ENCODE results near the gene ATP8A2.
"Not testable (repeated sequence)": the region's sequence is repeated elsewhere in the genome, so short reads cannot be mapped to it uniquely, and the experiment has no call there.

The ATP8A2 gene

DNA sequence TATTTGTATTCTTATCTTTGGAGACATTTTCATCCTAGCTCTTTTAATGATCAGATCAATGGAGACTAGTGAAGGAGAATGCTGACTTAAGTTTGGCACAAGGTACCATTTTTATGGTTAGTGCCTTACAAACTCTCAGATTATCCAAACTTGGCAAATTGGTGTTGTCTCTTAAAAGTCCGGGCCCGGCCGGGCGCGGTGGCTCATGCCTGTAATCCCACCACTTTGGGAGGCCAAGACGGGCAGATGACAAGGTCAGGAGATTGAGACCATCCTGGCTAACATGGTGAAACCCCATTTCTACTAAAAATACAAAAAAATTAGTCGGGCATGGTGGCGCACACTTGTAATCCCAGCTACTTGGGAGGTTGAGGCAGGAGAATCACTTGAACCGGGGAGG lies 177.2 kb downstream of the ATP8A2 start:
- not testable (repeated sequence) for DNase-seq (ENCODE audit: low read depth)

DNA sequence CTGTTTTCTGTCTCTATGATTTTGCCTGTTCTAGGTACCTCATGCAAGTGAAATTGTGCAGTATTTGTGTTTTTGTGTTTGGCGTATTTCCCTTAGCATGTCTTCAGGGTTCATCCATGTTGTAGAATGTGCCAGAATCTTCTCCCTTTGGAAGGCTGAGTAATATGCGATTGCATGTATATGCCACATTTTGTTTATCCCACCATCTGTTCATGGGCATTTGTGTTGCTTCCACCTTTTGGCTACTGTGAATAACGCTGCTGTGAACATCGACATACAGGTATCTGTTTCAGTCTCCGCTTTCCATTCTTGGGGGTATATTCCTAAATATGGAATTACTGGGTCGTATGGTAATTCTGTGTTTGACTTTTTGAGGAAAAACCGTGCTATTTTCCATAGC lies 190.0 kb downstream of the ATP8A2 start:
- DNase-seq (ENCODE audit: low read depth): no peak

DNA sequence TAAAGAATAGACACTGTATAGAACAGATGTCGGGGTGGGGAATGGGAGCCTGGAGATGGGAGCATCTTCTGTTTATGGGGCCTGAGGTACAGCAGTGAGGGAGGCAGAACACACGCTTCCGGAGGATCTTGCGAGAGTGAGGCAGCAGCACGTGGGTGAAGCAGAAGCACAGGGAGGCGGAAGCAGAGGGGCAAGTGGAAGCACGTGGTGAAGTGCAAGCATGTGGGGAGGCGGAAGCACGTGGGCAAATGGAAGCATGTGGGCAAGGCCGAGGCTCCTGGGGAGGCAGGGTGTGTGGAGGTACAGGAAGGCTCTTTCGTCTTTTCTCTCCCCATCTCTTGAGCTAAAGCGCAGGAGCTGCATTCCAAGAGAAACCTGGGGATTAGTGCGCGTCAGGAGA lies 198.4 kb downstream of the ATP8A2 start:
- DNase-seq (ENCODE audit: low read depth): no peak

DNA sequence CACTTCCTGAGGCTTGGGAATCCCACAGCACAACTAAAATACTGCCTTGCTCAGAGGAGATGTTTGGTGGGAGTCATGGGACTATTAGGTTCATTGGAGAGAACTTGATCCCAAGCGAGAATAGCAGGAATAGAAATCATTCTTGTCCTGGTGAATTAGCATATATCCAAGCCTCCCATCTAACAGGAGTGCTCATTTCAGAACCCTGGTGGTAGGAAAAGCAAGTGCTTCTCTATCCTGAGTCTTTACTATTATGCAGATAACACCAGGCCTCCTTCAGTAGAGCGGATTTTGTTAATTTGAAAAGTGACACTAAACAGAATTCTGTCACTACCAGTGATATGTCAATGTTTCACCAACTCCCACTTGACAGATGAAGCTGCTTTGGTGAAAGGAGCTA lies 199.5 kb downstream of the ATP8A2 start:
- no peak for DNase-seq (ENCODE audit: low read depth)

DNA sequence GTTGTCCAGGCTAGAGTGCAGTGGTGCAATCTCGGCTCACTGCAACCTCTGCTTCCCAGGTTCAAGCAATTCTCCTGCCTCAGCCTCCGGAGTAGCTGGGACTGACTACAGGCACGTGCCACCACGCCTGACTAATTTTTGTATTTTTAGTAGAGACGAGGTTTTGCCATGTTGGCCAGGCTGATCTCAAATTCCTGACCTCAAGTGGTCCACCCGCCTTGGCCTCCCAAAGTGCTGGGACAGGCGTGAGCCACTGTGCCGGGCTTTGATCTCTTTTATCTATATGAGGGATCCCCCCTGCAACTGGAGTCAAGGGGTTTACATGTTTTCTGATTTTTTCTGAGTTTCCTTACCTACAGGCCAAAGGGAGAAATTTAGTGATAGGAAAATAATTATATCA lies 200.4 kb downstream of the ATP8A2 start:
- not testable (repeated sequence) for DNase-seq (ENCODE audit: low read depth)

DNA sequence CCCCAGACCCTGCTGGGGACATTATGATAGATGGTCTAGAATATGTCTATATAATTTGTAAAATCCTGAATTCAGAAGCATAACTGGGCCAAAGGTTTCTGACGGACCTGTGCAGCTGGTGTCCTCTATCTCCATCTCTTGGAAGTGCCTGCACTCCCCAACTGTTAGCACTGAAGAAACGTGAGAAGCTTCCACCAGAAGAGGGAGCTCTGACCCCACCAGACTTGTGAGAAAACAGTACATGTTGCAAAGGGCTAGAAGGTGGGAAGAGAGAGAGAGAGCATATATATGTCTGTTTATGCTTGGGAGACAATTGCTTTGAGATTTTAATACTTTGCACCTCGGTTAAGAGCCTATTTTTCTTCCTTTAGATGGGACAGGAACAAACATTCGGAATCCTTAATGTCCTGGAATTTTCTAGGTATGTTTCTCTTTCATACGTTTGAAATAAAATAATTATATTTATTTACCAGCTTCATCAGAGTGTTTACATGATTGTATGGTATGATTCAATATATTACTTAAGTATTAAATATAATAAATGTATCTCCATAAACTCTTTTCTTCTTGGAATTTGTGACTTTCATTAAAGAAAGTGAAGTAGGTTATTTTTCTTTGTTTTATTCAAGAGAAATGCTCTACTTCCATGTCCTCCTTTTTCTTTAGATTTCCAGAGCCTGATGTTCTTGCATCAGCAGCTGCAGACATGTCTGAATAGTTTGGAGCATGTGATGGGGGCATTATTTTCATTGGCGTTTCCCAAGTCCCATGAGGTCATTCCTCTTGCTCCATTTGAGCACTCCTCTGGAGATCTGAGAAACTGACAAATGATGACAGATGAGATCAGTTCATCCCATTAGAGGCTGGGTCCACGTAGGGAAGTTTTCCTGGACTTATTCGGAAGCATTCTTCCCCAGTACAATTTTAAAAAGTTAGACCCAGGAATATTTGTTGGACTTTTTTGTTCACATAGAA lies 202.9 kb downstream of the ATP8A2 start:
- peak; percentile 66 for DNase-seq (ENCODE audit: low read depth)

DNA sequence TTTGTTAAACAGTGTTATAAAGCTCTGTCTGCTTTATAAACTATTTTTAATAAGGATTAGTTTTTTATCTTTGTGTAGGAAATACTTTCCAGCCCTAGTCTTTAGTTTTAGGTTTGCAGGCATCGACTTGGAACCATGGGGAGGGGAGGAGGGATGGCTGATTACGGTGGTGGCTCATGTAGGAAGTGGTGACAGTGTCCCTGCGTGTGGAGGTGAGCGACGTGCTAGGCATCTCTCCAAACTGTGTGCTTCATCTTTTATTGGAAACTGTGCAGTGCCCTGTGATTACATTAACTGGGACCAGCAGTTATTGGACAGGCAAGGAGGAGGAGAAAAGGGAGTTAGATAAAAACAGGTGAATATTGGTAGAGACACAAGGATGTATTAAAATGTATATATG lies 203.8 kb downstream of the ATP8A2 start:
- no peak for DNase-seq (ENCODE audit: low read depth)

DNA sequence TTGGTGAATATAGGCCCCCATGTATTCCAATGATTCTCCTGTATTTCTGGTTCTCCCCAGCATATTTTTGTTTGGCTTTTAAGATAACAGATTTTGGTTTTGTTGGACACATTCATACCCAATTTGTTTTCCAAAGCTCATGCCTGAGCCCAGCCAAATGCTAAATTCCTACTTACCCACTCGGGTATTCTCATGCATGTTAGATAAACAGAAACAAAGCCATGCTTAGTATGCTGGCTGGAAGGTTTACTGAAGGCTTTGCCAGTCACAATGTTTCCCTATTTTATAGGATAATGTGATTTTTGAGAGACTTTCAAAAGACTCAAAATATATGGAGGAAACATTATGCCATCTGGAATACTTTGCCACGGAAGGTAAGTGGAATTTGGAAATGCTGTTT lies 206.8 kb downstream of the ATP8A2 start:
- no peak for DNase-seq (ENCODE audit: low read depth)

DNA sequence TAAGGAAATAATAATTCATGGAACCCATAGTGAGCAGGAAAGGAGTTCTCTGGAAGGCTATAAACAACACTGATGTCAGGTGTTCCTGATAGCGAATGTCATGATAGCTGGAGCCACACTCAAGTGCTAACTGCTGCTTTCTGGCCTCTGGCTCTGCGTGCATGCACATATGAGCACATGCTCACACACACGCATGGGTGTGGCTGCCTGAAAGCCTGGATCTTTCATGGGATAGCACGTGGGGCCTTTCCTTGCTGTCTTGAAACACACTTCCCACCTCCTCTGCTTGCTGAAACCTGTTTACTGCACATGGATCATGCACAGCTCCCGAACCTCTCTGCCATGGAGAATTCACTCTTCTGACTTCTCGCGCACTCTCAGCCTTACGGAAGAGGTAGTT lies 207.4 kb downstream of the ATP8A2 start:
- DNase-seq (ENCODE audit: low read depth): no peak

DNA sequence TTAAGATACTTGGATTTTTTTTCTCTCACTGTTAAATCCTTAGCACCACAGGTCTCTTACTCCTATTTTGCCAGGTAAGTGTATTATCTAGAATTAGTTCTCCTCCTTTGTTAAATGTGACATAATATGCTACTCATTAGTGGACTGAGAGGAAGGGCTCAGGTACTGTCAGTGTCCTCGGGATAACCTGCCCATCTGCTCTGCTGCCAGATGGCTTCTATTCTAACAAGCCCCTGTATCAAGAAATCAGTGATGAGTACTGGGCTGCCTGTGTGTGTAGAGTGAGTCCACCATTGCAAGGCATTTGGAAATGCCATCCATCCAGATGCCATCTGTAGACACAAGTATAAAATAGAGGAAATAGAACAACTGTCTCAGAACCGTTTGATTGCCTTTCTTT lies 209.6 kb downstream of the ATP8A2 start:
- no peak for DNase-seq (ENCODE audit: low read depth)

DNA sequence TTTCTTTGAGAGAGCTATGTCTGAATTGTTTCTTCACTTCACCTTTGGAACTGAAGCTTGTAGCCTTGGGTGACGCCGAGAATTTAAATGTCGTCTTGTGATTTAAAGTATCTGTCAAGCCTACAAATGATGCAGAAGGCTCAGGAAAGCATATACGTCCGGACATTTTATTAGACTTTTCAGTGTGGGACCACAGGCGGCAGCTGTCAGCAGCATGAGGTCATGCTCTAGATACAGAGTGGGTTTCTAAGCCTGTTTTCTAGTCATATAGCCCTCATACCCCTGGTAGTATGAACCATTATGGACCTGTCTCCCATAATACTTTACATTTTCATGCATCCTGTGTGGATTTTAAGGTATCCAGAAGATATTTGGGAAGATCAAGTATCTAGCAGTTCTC lies 212.3 kb downstream of the ATP8A2 start:
- DNase-seq (ENCODE audit: low read depth): no peak

DNA sequence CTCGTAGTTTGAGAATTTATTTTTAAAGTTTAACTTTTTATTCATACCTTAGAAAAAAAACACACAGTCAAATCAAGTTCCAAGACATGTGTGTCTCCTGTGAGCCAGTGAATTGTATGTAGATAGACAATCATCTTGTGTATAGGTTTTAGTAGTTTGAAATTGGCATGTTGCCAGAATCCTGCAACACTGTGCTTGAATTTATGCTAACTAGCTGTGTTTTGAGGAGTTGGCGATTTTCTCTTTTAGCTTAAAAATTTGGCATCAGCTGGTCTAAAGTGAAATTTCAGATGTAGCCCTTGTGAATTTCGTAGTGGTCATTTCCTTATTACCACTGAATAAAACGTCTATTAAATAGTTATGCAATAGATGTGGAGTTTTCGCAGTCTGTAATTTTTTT lies 213.2 kb downstream of the ATP8A2 start:
- DNase-seq (ENCODE audit: low read depth): no peak

DNA sequence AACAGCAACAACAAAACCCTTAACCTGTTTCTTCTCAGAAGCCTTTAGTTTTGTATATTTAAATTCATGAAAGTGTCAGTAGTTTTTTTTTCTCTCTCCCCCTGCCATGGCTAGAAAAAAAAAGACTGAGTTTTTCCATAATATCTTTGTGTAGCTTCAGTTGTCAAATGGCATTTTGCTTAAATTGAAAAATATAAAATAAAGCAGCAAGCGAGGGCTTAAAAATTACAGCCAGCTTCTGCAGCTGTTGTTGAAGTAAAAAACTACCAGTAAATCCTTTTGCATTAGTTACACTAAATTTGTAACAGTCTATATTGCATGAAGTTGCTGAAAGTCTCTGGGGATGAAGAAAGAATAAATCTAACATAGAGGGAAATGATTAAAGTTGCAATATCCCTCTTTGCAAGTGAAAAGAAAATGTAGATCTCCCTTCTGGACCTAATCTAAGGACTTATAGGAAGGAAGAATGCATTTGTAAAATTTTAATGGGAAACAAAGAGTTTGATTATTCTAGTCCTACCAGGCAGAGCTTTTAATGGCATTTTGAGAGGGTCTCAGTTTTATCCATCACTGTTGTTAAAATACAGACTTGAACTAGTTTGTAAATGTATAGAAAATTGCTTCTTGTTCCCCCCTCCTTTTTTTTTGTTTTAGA lies 215.7 kb downstream of the ATP8A2 start:
- DNase-seq (ENCODE audit: low read depth): no peak

DNA sequence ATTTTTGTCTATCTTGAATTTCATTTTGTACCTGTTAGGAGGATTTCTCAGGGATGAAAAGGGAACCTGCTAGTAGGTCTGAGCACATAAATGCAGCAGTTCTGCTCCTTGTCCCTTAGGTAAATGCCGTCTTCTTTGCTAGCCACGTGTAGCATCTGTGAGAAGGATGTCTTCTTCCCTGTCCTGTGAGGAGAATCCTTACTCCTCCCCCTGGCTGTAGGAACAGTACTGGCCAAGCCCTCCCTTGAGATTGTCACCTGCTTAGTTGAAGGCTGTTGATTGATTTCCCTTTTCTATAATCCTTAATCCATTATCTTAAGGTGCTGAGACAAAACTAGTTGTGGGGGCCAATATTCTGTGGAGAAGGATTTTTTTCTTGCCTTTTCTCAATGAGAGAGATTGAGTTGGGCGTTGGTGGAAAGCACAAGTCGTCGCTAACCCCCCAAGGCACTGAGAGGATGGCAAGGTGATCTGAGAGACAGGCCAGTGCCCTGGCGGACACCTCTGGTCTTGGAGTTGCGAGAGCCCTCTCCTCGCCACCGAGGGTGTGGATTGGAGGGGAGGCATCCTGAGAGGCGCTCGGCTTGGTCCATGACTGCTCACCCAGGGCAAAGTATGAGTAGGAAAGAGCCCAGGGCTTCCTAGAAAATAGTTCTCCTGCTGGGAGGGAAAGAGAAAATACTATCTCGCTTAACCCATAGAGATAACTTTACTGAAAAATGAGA lies 216.7 kb downstream of the ATP8A2 start:
- DNase-seq (ENCODE audit: low read depth): no peak

DNA sequence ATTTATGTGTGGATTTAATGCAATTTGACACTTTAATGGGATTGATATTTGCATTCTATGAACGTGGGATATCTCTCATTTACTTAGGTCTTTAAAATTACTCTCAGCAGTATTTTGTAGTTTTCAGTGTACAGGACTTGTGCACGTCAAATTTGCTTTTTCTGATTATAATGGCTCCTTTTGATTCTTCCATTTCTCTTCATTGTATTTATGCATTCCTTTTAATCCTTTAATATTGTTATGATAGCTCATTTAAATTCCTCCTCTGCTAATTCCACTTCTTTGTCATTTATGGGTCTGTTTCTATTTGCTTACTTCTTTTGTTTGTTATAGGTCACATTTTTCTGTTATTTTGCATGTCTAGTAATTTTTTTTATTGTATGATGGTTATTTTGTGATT lies 226.6 kb downstream of the ATP8A2 start:
- no peak for DNase-seq (ENCODE audit: low read depth)

DNA sequence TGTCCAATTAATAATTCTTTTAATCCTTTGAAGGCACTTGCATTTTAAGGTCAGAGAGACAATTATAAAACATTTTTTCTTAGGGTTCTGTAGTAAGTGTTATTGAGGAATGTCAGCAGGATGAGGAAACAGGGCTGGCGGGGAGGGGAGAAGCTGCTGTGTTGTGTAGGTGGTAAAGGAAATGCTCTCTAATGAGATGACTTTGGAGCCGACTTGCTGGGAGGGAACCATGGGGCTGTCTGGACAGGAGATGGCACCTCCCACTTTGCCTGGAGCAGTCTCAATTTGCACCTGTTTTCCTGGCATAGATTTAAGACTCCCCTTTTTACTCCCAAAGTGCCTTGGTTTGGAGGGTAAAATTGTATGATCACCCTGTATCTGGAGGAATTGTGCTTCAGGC lies 230.4 kb downstream of the ATP8A2 start:
- DNase-seq (ENCODE audit: low read depth): no peak

DNA sequence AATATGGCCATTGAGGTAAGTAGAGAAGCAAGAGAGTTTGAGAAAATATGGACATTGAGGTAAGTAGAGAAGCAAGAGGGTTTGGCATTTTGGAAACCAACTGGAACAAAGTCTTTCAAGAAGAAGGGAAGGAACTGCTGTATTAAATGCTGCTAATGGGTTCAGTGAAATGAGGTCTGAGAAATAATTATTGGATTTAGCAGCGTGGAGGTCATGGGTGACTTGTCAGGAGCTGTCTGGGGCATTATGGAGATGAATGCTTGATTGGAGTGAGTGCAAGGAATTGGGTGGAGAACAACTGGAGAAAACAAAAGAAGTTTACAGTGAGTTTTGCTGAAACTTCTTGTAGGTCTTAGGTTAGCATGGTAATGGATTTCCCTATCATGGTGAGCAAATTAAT lies 232.3 kb downstream of the ATP8A2 start:
- DNase-seq (ENCODE audit: low read depth): no peak

DNA sequence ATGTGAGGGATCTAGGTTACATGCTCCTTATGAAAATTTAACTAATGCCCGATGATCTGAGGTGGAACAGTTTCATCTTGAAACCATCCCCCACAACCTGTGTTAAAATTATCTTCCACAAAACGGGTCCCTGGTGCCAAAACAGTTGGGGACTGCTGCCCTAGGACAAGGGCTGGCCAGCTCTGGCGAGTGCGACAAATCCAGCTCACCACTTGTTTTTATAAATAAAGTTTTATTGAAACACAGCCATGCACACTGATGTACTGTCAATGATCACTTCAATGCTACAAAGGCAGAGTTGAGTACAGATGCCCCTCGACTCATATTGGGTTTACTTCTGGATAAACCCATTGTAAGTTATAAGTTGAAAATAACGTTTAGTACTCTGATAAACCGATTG lies 235.3 kb downstream of the ATP8A2 start:
- no peak for DNase-seq (ENCODE audit: low read depth)

DNA sequence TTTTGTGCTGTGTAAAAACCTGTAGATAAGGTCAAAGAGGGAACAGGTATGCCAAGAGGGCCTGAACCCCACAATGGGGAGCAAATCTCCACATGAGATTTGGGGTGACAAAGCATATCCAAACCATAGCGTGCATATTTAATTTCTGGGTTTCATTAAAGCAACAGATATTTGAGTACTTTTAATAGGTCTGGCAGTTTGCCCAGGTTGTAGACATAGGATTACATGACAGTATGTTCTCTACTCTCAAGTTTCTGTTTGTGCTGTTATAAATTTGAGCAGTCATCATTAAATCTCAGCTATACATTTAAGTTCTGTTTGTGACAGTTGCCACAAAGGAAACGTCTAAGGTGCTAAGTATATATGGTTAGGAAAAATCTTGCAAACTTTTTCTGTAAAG lies 236.4 kb downstream of the ATP8A2 start:
- DNase-seq (ENCODE audit: low read depth): no peak

DNA sequence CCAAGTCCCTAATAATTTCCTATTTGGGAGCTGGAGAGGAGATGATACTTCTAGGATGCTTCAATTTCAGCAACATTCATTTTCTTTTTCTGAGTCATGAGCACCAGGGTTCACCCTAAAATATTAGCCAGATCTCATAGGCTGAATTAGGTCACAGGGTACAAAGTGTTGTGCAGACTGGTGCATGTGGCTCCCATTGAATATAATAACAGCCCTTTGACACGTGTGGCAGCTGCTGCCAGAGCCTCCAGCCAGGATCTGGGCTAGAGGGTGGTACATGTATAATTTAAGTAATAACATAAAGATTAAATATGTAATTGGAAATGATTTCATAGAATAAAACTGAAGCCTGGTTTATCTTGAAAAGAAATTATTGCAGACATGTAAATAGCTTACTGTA lies 244.9 kb downstream of the ATP8A2 start:
- no peak for DNase-seq (ENCODE audit: low read depth)

DNA sequence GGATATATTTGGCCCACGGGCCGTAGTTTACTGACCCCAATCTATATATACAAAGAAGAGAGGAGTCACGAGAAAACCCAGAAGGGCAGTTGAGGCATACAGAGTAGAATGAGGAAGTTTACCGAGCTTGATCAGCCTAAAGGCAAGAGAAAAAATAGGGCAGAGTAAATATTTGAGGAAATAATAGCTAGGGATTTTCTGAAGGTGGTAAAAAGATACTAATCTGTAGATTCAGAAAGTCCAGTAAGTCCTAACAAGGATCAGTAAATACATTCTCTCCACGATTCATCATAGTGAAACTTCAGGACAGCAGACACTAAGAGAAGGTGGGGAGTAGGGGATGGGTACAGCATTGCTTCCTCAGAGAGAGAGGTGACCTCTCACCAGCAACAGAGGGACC lies 248.1 kb downstream of the ATP8A2 start:
- no peak for DNase-seq (ENCODE audit: low read depth)

DNA sequence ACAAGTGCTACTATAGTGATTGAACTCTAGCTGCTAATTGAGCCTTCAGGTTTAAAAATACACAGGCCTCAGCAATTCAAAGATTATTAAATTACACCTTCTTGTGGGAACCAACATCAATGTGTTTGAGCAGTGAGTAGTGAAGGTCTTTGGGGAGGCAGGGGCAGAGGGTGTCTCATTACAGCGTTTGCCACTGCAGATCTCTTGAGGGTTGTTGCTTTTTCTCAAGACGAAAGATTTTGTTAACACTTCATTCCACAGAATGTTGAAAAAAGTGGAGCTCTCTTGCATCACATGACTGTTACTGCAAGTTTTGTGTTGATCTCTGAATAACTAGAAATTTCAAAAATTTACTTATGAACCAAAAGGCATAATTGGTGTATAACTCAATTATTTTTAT lies 253.6 kb downstream of the ATP8A2 start:
- no peak for DNase-seq (ENCODE audit: low read depth)

DNA sequence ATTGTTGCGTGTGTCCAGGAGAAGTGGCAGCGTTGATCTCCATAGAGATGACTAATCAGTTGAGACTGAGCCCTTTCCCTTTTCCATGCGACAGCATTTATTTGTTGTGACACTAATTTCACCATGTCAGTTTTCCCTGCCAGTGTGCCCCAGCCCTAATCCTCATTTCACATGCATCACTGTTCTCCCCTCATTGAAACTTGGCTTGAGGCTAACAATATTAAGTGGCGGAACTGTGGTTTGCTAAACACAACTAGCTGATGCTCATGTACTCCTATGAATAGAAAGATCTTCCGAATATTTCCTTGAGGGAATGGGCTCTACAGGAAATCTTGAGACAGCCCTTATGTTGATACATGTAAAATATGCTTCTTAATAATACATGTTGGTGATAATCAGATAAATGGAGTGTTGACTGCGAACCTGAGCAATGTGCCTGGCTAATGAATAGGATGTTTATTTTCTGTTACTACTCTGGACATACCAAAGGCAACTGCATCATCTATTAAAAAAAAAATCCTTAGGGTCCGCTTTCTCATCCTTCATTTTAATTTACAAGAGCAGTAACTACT lies 258.6 kb downstream of the ATP8A2 start:
- no peak for DNase-seq (ENCODE audit: low read depth)

All from EH (cell line).